Liver (tissue), 9 donors: ENCODE measurements around the gene GAMT. TPM values are rescaled to one million over a fixed set of nuclear protein-coding genes. Genes with fewer than 3 reads are reported as not detected.

ENCODE experiments used
- DNase-seq: peaks from one replicate; pipeline ENCODE4 v3.0.0-alpha.2; 2017; ENCODE audit warnings: low spot score
- H3K27ac ChIP-seq, 2 donors: one replicate each; pipeline ENCODE4 v1.7.0; 2013; ENCODE audit warnings: inconsistent platforms in 2 of 2, low read length in 2 of 2, control low read depth in 1 of 2, low read depth in 1 of 2, mild to moderate bottlenecking in 1 of 2
- H3K27me3 ChIP-seq, 4 donors: one replicate each; pipeline versions ENCODE4 v1.6.1 to v1.7.0; 2013; ENCODE audit warnings: low read length in 3 of 4, inconsistent platforms in 1 of 4, mild to moderate bottlenecking in 1 of 4, moderate library complexity in 1 of 4; ENCODE audit not compliant: control insufficient read depth in 4 of 4, insufficient read depth in 4 of 4
- H3K36me3 ChIP-seq, 4 donors: one replicate each; pipeline versions ENCODE4 v1.6.1 to v1.7.0; 2013; ENCODE audit warnings: low read length in 3 of 4, mild to moderate bottlenecking in 3 of 4, low read depth in 1 of 4, moderate library complexity in 1 of 4; ENCODE audit not compliant: control insufficient read depth in 4 of 4, insufficient read depth in 3 of 4
- H3K4me1 ChIP-seq, 4 donors: one replicate each; pipeline versions ENCODE4 v1.6.1 to v1.7.0; 2013; ENCODE audit warnings: low read length in 3 of 4, mild to moderate bottlenecking in 3 of 4, moderate library complexity in 1 of 4; ENCODE audit not compliant: control insufficient read depth in 4 of 4, insufficient read depth in 4 of 4
- H3K4me3 ChIP-seq, 3 donors: one replicate each; pipeline versions ENCODE4 v1.6.1 to v1.7.0; 2013; ENCODE audit warnings: low read length in 3 of 3, control low read depth in 1 of 3, low read depth in 1 of 3, mild to moderate bottlenecking in 1 of 3
- H3K9ac ChIP-seq, 2 donors: one replicate each; pipeline ENCODE4 v1.7.0; 2013; ENCODE audit warnings: low read length in 2 of 2, mild to moderate bottlenecking in 2 of 2, moderate library complexity in 2 of 2, control low read depth in 1 of 2, low read depth in 1 of 2
- H3K9me3 ChIP-seq, 4 donors: one replicate each; pipeline versions ENCODE4 v1.6.1 to v1.7.0; 2013; ENCODE audit warnings: low read length in 3 of 4; ENCODE audit not compliant: control insufficient read depth in 4 of 4
- ATF3 ChIP-seq: IDR thresholded peaks from 2 replicates; pipeline ENCODE4 v1.6.1; 2016; ENCODE audit warnings: antibody characterized with exemption
- CTCF ChIP-seq: fragments of 150-350 bp; IDR thresholded peaks from 2 replicates; pipeline ENCODE4 v1.5.1; 2017; ENCODE audit warnings: improper control_type of control experiment, low read depth, low read length; ENCODE audit not compliant: missing input control
- EGR1 ChIP-seq, 2 donors: IDR thresholded peaks; 2 replicates each; pipeline ENCODE4 v1.6.1; 2016 to 2018; ENCODE audit warnings: antibody characterized with exemption in 2 of 2, low read depth in 2 of 2
- FOXA1 ChIP-seq: IDR thresholded peaks from 2 replicates; pipeline ENCODE4 v1.6.1; 2016; ENCODE audit warnings: antibody characterized with exemption
- GABPA ChIP-seq, 2 donors: IDR thresholded peaks in 1 of 2; conservative IDR thresholded peaks in 1 of 2; 2 replicates each; pipeline ENCODE4 v1.6.1; 2016; ENCODE audit warnings: antibody characterized with exemption in 2 of 2, mild to moderate bottlenecking in 1 of 2, moderate library complexity in 1 of 2
- HNF4A ChIP-seq, 2 donors: conservative IDR thresholded peaks; 2 replicates each; pipeline ENCODE4 v1.6.1; 2016; ENCODE audit warnings: antibody characterized with exemption in 2 of 2, mild to moderate bottlenecking in 2 of 2
- HNF4G ChIP-seq: IDR thresholded peaks from 2 replicates; pipeline ENCODE4 v1.6.1; 2016; ENCODE audit warnings: antibody characterized with exemption
- JUND ChIP-seq, 2 donors: IDR thresholded peaks; 2 replicates each; pipeline ENCODE4 v1.6.1; 2016; ENCODE audit warnings: antibody characterized with exemption in 2 of 2
- NR2F2 ChIP-seq: IDR thresholded peaks from 2 replicates; pipeline ENCODE4 v1.6.1; 2016; ENCODE audit warnings: antibody characterized with exemption
- RAD21 ChIP-seq, 2 donors: IDR thresholded peaks; 2 replicates each; pipeline ENCODE4 v1.6.1; 2016; ENCODE audit warnings: antibody characterized with exemption in 2 of 2, mild to moderate bottlenecking in 2 of 2
- REST ChIP-seq: IDR thresholded peaks from 2 replicates; pipeline ENCODE4 v1.6.1; 2016; ENCODE audit warnings: antibody characterized with exemption, mild to moderate bottlenecking
- RXRA ChIP-seq, 2 donors: IDR thresholded peaks; 2 replicates each; pipeline ENCODE4 v1.6.1; 2017 to 2018; ENCODE audit warnings: antibody characterized with exemption in 2 of 2, mild to moderate bottlenecking in 1 of 2
- SP1 ChIP-seq: IDR thresholded peaks from 2 replicates; pipeline ENCODE4 v1.6.1; 2018; ENCODE audit warnings: antibody characterized with exemption, mild to moderate bottlenecking
- WGBS: extraction: QIAGEN DNeasy Blood & Tissue Kit; methylation state at CpG from one replicate; pipeline ENCODE4 v1.1.7; 2013; 5-methylcytosine and 5-hydroxymethylcytosine counted together
- polyA plus RNA-seq, 2 donors: library from polyadenylated mRNA; stranded (reverse) in 1 of 2; unstranded in 1 of 2; fragments of 200-250 nt in 1 of 2; fragments of >200 nt in 1 of 2; fragmentation: Nextera tagmentation in 1 of 2; extraction: Ambion mirVana in 1 of 2; gene quantifications; one replicate each; pipeline versions ENCODE4 v1.2.1 to v1.2.3, GENCODE V29; 2013 to 2015
- total RNA-seq, 2 donors: library from RNA; depleted of rRNA; stranded (reverse); fragments of >200 nt; gene quantifications; one replicate each; pipeline ENCODE4 v1.2.3, GENCODE V29; 2014
- donor health status: healthy.
- donor health status: healthy.
- donor health status: healthy.
- donor health status: healthy.
- donor health status: healthy.

The GAMT gene
- total and polyA plus RNA-seq, 4 donors, result 76.2 to 394 (median 274) TPM

GRCh38 chr19:1428738-1429391 is 27.5 kb upstream of the GAMT start:
- H3K4me3 ChIP-seq, result no peak overlapping the region
- no peak for DNase-seq
- no peaks in the 10 kb centered on the region for H3K9me3 ChIP-seq
- no peak overlapping the region for H3K9ac ChIP-seq
- no peaks in the 10 kb centered on the region for H3K27me3 ChIP-seq
- H3K4me1 ChIP-seq, result peaks cover 6 to 28% (median 14%) of the 10 kb centered on the region in 4 donors
- no peak overlapping the region for H3K27ac ChIP-seq
- H3K36me3 ChIP-seq, result peaks cover 9 to 42% (median 23%) of the 10 kb centered on the region in 4 donors
- TF ChIP-seq JUND (IDR thresholded peaks at IDR 0.05) (no peak), FOXA1 (no peak), GABPA (IDR thresholded peaks at IDR 0.05 in 1 of 2, conservative IDR thresholded peaks at IDR 0.05 in 1 of 2) (no peak), EGR1 (IDR thresholded peaks at IDR 0.05; ENCODE audit: low read depth in 2 of 2) (no peak), HNF4A (conservative IDR thresholded peaks at IDR 0.05) (no peak)
- 85% methylated on average over 41 of the region's 41 CpGs for WGBS

GRCh38 chr19:1427221-1427920 is 26.0 kb upstream of the GAMT start:
- 93% methylated on average over 27 of the region's 27 CpGs for WGBS
- H3K9ac ChIP-seq, result no peak overlapping the region
- TF ChIP-seq RXRA (IDR thresholded peaks at IDR 0.05) (no peak), EGR1 (IDR thresholded peaks at IDR 0.05; ENCODE audit: low read depth in 2 of 2) (no peak), HNF4A (conservative IDR thresholded peaks at IDR 0.05) (no peak), JUND (IDR thresholded peaks at IDR 0.05) (no peak), ATF3 (no peak), NR2F2 (no peak), REST (no peak), RAD21 (IDR thresholded peaks at IDR 0.05) (no peak), HNF4G (no peak), GABPA (IDR thresholded peaks at IDR 0.05 in 1 of 2, conservative IDR thresholded peaks at IDR 0.05 in 1 of 2) (no peak), FOXA1 (no peak)

GRCh38 chr19:1426736-1427135 is 25.4 kb upstream of the GAMT start:
- H3K4me3 ChIP-seq, result no peak overlapping the region
- H3K9me3 ChIP-seq, result no peaks in the 10 kb centered on the region
- 88% methylated on average over 9 of the region's 9 CpGs for WGBS
- no peak overlapping the region for H3K27ac ChIP-seq
- H3K27me3 ChIP-seq, result no peaks in the 10 kb centered on the region
- no peak overlapping the region for H3K9ac ChIP-seq
- peaks cover 13 to 32% (median 27%) of the 10 kb centered on the region in 4 donors for H3K36me3 ChIP-seq
- H3K4me1 ChIP-seq, result peaks cover 6 to 42% (median 27%) of the 10 kb centered on the region in 4 donors
- no peak for DNase-seq
- TF ChIP-seq SP1, result no peak
- no peak for TF ChIP-seq ATF3
- TF ChIP-seq REST, result no peak
- no peak for TF ChIP-seq EGR1 (IDR thresholded peaks at IDR 0.05; ENCODE audit: low read depth in 2 of 2)
- TF ChIP-seq GABPA (IDR thresholded peaks at IDR 0.05 in 1 of 2, conservative IDR thresholded peaks at IDR 0.05 in 1 of 2), result no peak
- no peak for TF ChIP-seq HNF4A (conservative IDR thresholded peaks at IDR 0.05)
- TF ChIP-seq CTCF, result no peak
- TF ChIP-seq RXRA (IDR thresholded peaks at IDR 0.05), result no peak
- no peak for TF ChIP-seq NR2F2
- TF ChIP-seq JUND (IDR thresholded peaks at IDR 0.05), result no peak

More at GRCh38 chr19:1427221-1427920, 26.0 kb upstream of the GAMT start:
- H3K4me3 ChIP-seq, result no peak overlapping the region
- H3K36me3 ChIP-seq, result peaks cover 14 to 35% (median 26%) of the 10 kb centered on the region in 4 donors
- peaks cover 6 to 38% (median 23%) of the 10 kb centered on the region in 4 donors for H3K4me1 ChIP-seq
- no peak for DNase-seq
- H3K9me3 ChIP-seq, result no peaks in the 10 kb centered on the region
- H3K27me3 ChIP-seq, result no peaks in the 10 kb centered on the region
- no peak overlapping the region for H3K27ac ChIP-seq
